ENCODE data around the gene SLC15A3. TPM values are rescaled to one million over a fixed set of nuclear protein-coding genes. Genes with fewer than 3 reads are reported as not detected.

Gene SLC15A3
- total RNA-seq, 1 donor from 2014 or later = 0.62 TPM

DNA sequence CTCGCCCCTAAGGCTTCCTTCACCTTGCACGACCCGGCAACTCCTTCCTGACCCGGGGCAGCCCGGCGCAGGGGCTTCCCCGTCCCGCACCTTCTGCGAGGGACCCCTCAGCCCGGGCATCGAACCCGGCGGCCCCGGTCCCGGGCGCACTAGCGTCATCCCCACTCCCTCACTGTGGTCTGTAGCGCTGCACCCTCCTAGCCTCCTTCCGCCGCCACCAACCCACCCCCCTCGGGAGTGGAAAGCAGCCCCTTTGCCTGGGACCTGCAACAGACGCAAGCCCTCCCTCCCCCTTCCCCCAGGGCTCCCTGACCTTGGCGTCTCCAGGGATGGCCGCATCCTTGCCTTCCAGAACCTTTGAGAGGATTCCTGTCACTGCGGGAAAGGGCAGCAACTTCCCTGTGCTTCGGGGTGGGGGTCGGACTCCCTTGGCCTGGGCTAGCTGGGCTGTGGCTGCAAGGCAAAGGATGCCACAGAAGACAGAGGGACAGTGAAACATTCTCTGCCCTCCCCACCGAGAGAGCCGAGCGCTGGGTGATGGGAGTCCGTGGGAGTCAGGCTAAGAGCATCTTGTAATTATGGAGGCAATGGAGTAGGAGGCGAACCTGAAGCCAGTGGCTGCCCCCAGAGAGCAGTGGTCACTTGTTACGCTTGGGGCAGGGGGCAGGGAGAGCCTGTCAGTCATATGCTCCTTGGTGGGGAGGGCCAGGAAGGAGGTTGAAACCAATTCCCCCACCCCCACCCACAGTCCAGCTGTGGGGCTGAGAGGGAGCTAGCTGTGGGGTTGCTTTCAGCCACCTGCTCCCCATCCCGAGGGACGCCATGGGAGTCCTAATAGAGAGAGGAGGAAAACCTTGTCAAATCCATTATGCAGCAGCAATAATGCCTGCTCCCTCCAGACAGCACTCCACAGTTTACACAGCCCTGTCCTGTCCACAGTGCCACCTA is 26.8 kb downstream of the SLC15A3 start:
- H3K4me3 Mint-ChIP-seq (ENCODE audit: unreplicated experiment) = peak overlapping the region; percentile 95

DNA sequence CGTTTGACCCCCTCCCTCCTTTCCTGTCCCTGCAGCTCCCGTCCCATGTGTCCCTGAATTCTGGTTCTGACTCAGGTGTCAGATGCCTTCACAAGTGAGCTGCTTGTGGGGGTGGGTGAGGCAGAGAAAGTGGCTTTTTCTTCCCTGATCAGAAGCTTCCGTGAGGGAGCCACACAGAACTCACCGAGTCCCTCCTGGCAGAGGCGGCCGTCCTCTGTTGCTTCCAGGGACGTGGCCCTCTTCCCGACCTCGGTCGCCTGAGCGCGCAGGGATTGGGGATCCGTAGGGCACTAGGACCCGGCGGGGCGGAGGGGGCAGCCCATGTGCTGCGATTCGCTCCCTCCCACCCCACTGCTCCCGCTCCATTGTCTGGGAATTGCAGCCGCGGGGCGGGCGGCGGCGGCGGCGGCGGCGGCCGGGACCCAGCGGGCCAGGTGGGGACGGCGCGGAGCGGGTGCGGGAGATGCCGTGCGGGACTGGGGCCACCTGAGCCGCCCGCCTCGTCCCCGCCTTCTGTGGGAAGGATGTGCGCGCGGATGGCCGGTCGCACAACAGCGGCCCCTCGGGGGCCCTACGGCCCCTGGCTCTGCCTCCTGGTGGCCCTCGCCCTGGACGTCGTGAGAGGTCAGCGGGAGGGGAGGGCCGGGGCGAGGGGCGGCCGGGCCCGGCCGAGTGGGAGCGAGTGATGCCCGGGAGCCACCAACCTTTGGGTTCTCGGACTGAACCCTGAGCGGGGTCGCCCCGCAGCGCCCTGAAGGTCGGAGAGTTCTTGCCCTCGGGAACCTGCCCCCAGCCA is 27.7 kb downstream of the SLC15A3 start, which contains the start of gene TMEM132A:
TSS of gene TMEM132A (plus strand) at position 351 of the 796 bp plus-strand sequence. CDS start at position 525, 174 bp downstream.
- TF ChIP-seq, protein P1, sequence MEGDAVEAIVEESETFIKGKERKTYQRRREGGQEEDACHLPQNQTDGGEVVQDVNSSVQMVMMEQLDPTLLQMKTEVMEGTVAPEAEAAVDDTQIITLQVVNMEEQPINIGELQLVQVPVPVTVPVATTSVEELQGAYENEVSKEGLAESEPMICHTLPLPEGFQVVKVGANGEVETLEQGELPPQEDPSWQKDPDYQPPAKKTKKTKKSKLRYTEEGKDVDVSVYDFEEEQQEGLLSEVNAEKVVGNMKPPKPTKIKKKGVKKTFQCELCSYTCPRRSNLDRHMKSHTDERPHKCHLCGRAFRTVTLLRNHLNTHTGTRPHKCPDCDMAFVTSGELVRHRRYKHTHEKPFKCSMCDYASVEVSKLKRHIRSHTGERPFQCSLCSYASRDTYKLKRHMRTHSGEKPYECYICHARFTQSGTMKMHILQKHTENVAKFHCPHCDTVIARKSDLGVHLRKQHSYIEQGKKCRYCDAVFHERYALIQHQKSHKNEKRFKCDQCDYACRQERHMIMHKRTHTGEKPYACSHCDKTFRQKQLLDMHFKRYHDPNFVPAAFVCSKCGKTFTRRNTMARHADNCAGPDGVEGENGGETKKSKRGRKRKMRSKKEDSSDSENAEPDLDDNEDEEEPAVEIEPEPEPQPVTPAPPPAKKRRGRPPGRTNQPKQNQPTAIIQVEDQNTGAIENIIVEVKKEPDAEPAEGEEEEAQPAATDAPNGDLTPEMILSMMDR (IDR thresholded peaks at IDR 0.05; ENCODE audit: unreplicated experiment) = no peak
- peak; percentile 79 for DNase-seq (ENCODE audit: low spot score)
- peaks cover 17% of the 10 kb centered on the region for H3K4me1 Mint-ChIP-seq (ENCODE audit: unreplicated experiment)
- peak within 1 kb of the TSS; percentile 77 for H3K27ac Mint-ChIP-seq (ENCODE audit: unreplicated experiment)
- H3K9me3 Mint-ChIP-seq (ENCODE audit: unreplicated experiment) = no peaks in the 10 kb centered on the region
- H3K27me3 Mint-ChIP-seq (ENCODE audit: unreplicated experiment) = peaks cover 7% of the 10 kb centered on the region
- H3K36me3 Mint-ChIP-seq (ENCODE audit: low read depth, unreplicated experiment) = peaks cover 38% of the 10 kb centered on the region
- peak within 1 kb of the TSS; percentile 95 for H3K4me3 Mint-ChIP-seq (ENCODE audit: unreplicated experiment)

More for the DNA sequence above, 26.8 kb downstream of the SLC15A3 start:
- H3K27ac Mint-ChIP-seq (ENCODE audit: unreplicated experiment) = peak overlapping the region; percentile 77
- peaks cover 4% of the 10 kb centered on the region for H3K27me3 Mint-ChIP-seq (ENCODE audit: unreplicated experiment)
- peaks cover 17% of the 10 kb centered on the region for H3K4me1 Mint-ChIP-seq (ENCODE audit: unreplicated experiment)
- H3K9me3 Mint-ChIP-seq (ENCODE audit: unreplicated experiment) = no peaks in the 10 kb centered on the region
- peak; percentile 22 for DNase-seq (ENCODE audit: low spot score)
- TF ChIP-seq, protein P1 (IDR thresholded peaks at IDR 0.05; ENCODE audit: unreplicated experiment) = no peak
- H3K36me3 Mint-ChIP-seq (ENCODE audit: low read depth, unreplicated experiment) = peaks cover 44% of the 10 kb centered on the region

DNA sequence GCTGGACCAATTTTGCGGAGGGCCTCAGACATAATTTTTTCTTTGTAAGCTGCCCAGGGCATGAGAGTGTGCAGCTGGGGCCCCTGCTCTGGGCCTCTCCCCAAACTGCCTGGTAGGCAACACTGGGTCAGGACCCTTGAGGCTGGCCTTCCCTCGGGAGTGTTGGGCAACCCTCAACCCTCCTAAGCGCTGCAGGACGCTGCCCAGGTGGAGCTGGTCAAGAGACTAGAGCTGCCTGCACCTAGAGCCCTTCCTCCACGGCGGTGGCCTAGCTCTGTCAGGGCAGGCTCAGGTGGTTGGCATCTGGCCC is 28.2 kb downstream of the SLC15A3 start:
- peak overlapping the region; percentile 25 for H3K4me3 Mint-ChIP-seq (ENCODE audit: unreplicated experiment)
- H3K9me3 Mint-ChIP-seq (ENCODE audit: unreplicated experiment) = no peaks in the 10 kb centered on the region
- DNase-seq (ENCODE audit: low spot score) = no peak
- H3K36me3 Mint-ChIP-seq (ENCODE audit: low read depth, unreplicated experiment) = peaks cover 34% of the 10 kb centered on the region
- H3K4me1 Mint-ChIP-seq (ENCODE audit: unreplicated experiment) = peaks cover 17% of the 10 kb centered on the region
- H3K27ac Mint-ChIP-seq (ENCODE audit: unreplicated experiment) = no peak overlapping the region
- TF ChIP-seq, protein P1 (IDR thresholded peaks at IDR 0.05; ENCODE audit: unreplicated experiment) = no peak
- H3K27me3 Mint-ChIP-seq (ENCODE audit: unreplicated experiment) = peaks cover 8% of the 10 kb centered on the region

DNA sequence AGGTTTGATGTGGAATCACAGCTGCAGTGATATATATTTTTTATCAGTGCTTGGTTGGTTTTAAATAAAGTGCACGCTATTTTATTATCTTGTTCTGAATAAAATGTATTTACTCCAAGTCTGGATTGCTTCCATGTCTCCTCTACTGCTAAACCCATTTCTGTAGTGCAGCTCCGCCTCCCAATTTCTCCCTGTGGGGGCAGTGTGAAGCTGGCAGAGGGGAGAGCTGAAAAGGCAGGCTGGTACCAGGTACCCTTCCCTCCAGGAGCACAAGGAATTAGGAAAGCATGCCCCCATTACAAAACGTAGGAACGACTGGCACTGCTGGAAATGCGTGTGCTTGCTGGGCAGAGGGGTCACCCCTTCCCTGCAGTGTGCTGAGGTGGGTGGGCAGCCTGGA is 28.6 kb downstream of the SLC15A3 start:
- H3K36me3 Mint-ChIP-seq (ENCODE audit: low read depth, unreplicated experiment) = peaks cover 34% of the 10 kb centered on the region
- peak overlapping the region; percentile 82 for H3K4me3 Mint-ChIP-seq (ENCODE audit: unreplicated experiment)
- no peak for DNase-seq (ENCODE audit: low spot score)
- H3K27me3 Mint-ChIP-seq (ENCODE audit: unreplicated experiment) = peaks cover 8% of the 10 kb centered on the region
- no peak overlapping the region for H3K27ac Mint-ChIP-seq (ENCODE audit: unreplicated experiment)
- TF ChIP-seq, protein P1 (IDR thresholded peaks at IDR 0.05; ENCODE audit: unreplicated experiment) = no peak
- no peaks in the 10 kb centered on the region for H3K9me3 Mint-ChIP-seq (ENCODE audit: unreplicated experiment)
- peaks cover 17% of the 10 kb centered on the region for H3K4me1 Mint-ChIP-seq (ENCODE audit: unreplicated experiment)

All from endothelial cell (in vitro differentiated cells).